Activated T-cell treated with anti-CD3 and anti-CD28 coated beads, Interleukin-2, amount 50 U/mL, for 72 hours (primary cell): Measurements from ENCODE around the gene KIAA1217. TPM values are rescaled to one million over a fixed set of nuclear protein-coding genes. Genes with fewer than 3 reads are reported as not detected.
"Not testable (repeated sequence)": the region's sequence is repeated elsewhere in the genome, so short reads cannot be mapped to it uniquely, and the experiment has no call there.

Experiments used
- ATAC-seq, 2 donors: fragments of 150-1000 bp; cut with Tn5 transposase; replicated peaks in 1 of 2; 2 replicates each; pipeline ENCODE4 v1.10.0; 2021; ENCODE audit warnings: moderate library complexity in 2 of 2, mild to moderate bottlenecking in 1 of 2
- DNase-seq, 2 donors: peaks; one replicate each; pipeline ENCODE4 v3.0.0; 2021 to 2022; ENCODE audit warnings: mixed read lengths in 1 of 2
- H3K27ac Mint-ChIP-seq: one replicate; pipeline ENCODE4 v1.8.0; 2022; ENCODE audit warnings: mild to moderate bottlenecking, moderate library complexity, mixed read lengths
- H3K27me3 Mint-ChIP-seq: one replicate; pipeline ENCODE4 v1.8.0; 2022; ENCODE audit warnings: low read depth, mixed read lengths
- H3K36me3 Mint-ChIP-seq, 2 donors: one replicate each; pipeline ENCODE4 v1.8.0; 2022; ENCODE audit warnings: mixed read lengths in 2 of 2, mild to moderate bottlenecking in 1 of 2; ENCODE audit not compliant: insufficient read depth in 2 of 2
- H3K4me1 Mint-ChIP-seq: one replicate; pipeline ENCODE4 v1.8.0; 2022; ENCODE audit warnings: low read depth, mixed read lengths
- H3K4me3 Mint-ChIP-seq, 2 donors: one replicate each; pipeline ENCODE4 v1.8.0; 2022; ENCODE audit warnings: mild to moderate bottlenecking in 2 of 2, mixed read lengths in 2 of 2, moderate library complexity in 2 of 2
- H3K9me3 Mint-ChIP-seq, 2 donors: one replicate each; pipeline ENCODE4 v1.8.0; 2022; ENCODE audit warnings: mixed read lengths in 2 of 2
- total RNA-seq, 2 donors: library from RNA; stranded (reverse); gene quantifications; one replicate each; pipeline ENCODE4 v1.2.3, GENCODE V29; 2022

The KIAA1217 gene
- total RNA-seq, 2 donors from 2014 or later, result 0.60 to 0.84 TPM

DNA sequence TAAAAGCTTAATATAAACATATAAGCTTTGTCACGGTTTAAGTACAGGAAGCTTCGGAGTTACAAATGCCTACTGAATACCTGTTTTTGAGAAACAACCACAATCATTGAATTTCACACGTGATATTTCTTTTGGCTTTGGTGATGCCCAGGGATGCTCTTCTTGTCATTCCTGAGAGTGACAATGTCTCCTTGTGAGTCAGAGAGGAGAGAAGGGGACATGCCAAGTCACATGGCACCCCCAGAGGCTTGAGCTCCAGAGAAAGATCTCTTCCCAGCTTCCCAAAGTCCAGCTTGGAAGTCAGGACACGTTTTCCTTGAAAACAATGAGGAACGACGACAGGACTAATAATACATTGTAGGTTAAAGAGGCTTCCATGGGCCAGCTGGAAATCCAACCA is 272.3 kb downstream of the KIAA1217 start:
- Mint-ChIP-seq H3K36me3 (no peaks in the 10 kb centered on the region), H3K9me3 (peaks cover 0 to 6% of the 10 kb centered on the region in 2 donors), H3K4me3 (no peak overlapping the region), H3K27me3 (peaks cover 34% of the 10 kb centered on the region), H3K4me1 (peaks cover 5% of the 10 kb centered on the region), H3K27ac (no peak overlapping the region)
- DNase-seq (no peak), ATAC-seq (no peak)

DNA sequence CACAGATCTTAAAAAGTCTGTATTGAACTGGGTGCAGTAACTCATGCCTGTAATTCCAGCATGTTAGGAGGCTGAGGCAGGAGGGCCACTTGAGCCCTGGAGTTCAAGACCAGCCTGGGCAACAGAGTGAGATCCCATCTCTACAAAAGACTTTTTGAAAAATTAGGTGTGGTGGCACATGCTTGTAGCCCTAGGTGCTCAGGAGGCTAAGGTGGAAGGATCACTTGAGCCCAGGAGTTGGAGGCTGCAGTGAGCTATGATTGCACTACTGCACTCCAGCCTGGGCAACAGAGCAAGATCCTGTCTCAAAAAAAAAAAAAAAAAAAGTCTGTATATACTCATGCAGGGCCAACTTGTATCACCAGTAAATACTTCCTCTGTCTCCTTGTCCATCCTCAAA is 273.8 kb downstream of the KIAA1217 start:
- not testable (repeated sequence) for ATAC-seq, DNase-seq, H3K36me3 Mint-ChIP-seq

DNA sequence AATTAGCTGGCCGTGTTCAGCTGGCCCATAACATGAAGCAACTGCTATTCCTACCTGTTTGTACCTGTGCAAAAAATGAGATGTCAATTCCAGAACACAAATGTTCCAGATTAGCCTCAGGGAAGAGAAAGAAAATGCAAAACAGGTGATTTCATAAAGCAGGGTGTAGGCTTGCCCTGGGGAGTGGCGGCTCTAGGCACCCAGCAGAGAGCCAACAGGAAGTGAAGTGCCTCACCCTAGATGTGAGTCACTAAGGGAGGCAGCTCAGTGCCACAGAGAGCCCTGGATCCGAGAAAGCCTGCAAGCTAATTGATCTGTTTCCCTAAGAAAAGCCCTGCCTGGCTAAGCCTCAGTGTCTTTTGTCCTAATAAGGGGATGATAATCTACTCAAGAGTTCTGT is 274.8 kb downstream of the KIAA1217 start:
- ATAC-seq, result peak in 1 of 2 donors; percentile 83
- peaks cover 0 to 3% of the 10 kb centered on the region in 2 donors for H3K9me3 Mint-ChIP-seq
- H3K4me1 Mint-ChIP-seq, result peaks cover 5% of the 10 kb centered on the region
- no peaks in the 10 kb centered on the region for H3K36me3 Mint-ChIP-seq
- H3K27me3 Mint-ChIP-seq, result peaks cover 49% of the 10 kb centered on the region
- peak in 1 of 2 donors; percentile 8 for DNase-seq
- no peak overlapping the region for H3K27ac Mint-ChIP-seq
- no peak overlapping the region for H3K4me3 Mint-ChIP-seq

More for the DNA sequence above, 273.8 kb downstream of the KIAA1217 start:
- not testable (repeated sequence) for H3K27ac Mint-ChIP-seq, H3K4me1 Mint-ChIP-seq, H3K9me3 Mint-ChIP-seq, H3K4me3 Mint-ChIP-seq
- H3K27me3 Mint-ChIP-seq, result peaks cover 41% of the 10 kb centered on the region

DNA sequence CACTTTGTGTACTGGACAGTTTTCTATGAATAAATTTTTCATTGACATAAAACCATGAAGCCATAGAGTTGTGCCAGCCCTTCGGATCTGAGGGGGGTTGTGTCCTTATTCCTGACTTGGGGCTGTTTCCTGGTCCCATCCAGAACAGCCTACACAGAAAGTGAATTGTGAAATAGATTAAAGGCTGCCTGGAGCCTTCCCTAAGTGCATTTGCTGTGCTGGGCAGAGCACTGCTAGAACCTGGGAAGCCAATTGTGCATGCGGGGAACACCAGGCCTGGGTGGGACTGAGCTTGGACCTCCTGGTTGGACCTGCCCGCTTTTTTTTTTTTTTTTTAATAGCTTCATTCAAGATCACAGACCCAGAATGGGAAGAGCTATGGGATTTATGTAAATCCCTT is 275.8 kb downstream of the KIAA1217 start:
- DNase-seq (no peak), ATAC-seq (no peak)
- Mint-ChIP-seq H3K9me3 (no peaks in the 10 kb centered on the region), H3K27ac (no peak overlapping the region), H3K4me1 (peaks cover 5% of the 10 kb centered on the region), H3K36me3 (no peaks in the 10 kb centered on the region), H3K27me3 (peaks cover 41% of the 10 kb centered on the region), H3K4me3 (no peak overlapping the region)

DNA sequence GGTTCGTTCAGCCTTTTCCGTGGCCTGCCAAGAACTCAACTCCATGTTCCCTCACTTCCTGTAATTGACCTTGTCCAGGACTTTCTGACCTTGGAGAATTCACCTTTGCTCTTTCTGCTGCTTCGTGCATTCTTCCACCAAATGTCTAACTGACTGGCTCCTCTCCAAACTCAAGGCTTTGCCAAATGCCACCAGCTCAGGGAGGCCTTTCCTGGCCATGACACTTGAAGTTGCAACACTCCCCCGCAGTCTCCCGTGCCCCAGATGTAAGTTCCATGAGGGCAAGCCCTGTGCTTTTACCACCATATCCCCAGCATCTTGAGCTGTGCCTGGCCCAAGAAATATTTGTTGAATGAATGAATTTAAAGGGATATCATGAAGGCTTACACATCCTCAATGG is 276.4 kb downstream of the KIAA1217 start:
- Mint-ChIP-seq H3K36me3 (no peaks in the 10 kb centered on the region), H3K4me1 (peaks cover 5% of the 10 kb centered on the region), H3K27me3 (peaks cover 40% of the 10 kb centered on the region), H3K27ac (no peak overlapping the region), H3K9me3 (no peaks in the 10 kb centered on the region), H3K4me3 (no peak overlapping the region)
- ATAC-seq (no peak), DNase-seq (no peak)

DNA sequence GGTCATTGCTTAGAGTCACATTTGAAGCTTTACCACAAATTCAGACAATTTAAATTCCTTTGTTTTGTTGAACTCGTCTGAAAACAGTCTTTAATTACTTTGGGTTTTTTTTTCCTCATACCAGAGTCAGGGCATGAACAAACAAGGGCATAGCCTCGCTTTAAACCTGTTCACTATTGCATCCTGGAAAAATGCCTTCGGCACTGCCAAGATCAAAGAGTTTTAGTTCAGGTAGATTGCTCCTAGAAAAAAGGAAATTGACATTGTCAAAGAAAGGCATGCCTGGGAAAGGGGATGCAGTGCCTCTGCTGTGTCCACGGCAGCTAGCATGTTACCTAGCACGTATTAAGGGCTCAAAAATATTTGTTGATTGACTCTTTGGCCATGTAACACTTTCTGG is 279.7 kb downstream of the KIAA1217 start:
- ATAC-seq (no peak), DNase-seq (no peak)
- Mint-ChIP-seq H3K4me1 (peaks cover 2% of the 10 kb centered on the region), H3K36me3 (no peaks in the 10 kb centered on the region), H3K4me3 (no peak overlapping the region), H3K27ac (no peak overlapping the region), H3K9me3 (no peaks in the 10 kb centered on the region), H3K27me3 (peaks cover 34% of the 10 kb centered on the region)

DNA sequence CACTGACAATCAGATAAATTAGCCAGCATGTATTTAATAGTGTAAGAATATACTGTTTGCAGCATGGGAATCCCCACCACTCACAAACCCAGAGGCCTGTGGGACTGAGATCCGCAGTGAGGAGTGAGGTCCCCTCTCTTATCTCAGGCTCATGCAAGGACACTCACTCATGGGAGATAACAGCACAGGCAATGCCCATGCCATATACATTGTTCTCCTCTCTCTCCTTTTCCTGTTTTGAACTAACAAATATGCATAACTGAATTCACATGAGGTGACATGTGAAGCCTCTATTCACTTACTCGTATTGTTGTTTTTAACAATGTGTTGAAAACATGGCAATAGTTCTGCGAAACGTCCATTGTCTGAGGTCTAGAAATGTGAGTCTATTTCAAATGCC is 284.2 kb downstream of the KIAA1217 start:
- Mint-ChIP-seq H3K9me3 (no peaks in the 10 kb centered on the region), H3K4me1 (peaks cover 4% of the 10 kb centered on the region), H3K36me3 (no peaks in the 10 kb centered on the region), H3K27me3 (peaks cover 17% of the 10 kb centered on the region), H3K27ac (no peak overlapping the region), H3K4me3 (no peak overlapping the region)
- ATAC-seq, result no peak
- DNase-seq, result no peak

DNA sequence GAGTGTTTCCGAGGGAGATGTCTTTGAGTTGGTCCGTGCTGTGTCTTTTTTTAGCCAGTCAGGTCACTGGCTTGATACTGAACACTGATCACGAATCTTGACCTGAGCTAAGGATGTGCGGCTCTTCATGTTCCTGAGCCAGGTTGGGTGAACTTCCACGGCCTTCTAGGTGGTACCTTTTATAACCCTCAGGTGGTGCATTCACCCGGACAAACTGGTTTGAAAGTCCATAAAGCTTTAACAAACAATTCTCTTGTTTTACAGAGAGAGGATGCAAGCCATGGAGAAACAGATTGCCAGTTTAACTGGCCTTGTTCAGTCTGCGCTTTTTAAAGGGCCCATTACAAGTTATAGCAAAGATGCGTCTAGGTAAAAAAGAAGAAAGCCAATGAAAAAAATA is 285.3 kb downstream of the KIAA1217 start:
- H3K4me3 Mint-ChIP-seq, result no peak overlapping the region
- no peaks in the 10 kb centered on the region for H3K9me3 Mint-ChIP-seq
- DNase-seq (no peak), ATAC-seq (no peak)
- H3K27ac Mint-ChIP-seq, result no peak overlapping the region
- H3K36me3 Mint-ChIP-seq, result no peaks in the 10 kb centered on the region
- H3K4me1 Mint-ChIP-seq, result peaks cover 5% of the 10 kb centered on the region
- H3K27me3 Mint-ChIP-seq, result peaks cover 18% of the 10 kb centered on the region

DNA sequence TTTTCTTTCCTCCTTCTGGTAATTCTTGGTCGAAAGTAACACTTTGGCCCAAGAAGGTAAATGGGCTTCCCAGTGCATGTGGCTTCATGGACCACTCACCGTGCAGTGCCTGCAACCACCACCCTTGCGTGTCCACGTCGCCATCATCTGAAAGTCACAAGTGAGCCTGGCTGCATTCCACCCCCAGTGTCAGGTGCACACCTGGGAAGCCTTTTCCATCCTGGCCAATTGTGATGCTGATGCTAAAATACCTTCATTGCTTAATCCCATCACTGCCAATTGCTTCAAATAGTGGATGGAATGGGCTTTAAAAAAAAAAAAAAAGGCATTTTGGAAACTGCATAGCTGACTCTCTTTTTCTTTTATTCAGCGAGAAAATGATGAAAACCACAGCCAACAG is 285.8 kb downstream of the KIAA1217 start:
- no peaks in the 10 kb centered on the region for H3K9me3 Mint-ChIP-seq
- no peaks in the 10 kb centered on the region for H3K36me3 Mint-ChIP-seq
- no peak for DNase-seq
- no peak overlapping the region for H3K27ac Mint-ChIP-seq
- H3K4me1 Mint-ChIP-seq, result peaks cover 5% of the 10 kb centered on the region
- peaks cover 18% of the 10 kb centered on the region for H3K27me3 Mint-ChIP-seq
- ATAC-seq, result no peak
- H3K4me3 Mint-ChIP-seq, result no peak overlapping the region

DNA sequence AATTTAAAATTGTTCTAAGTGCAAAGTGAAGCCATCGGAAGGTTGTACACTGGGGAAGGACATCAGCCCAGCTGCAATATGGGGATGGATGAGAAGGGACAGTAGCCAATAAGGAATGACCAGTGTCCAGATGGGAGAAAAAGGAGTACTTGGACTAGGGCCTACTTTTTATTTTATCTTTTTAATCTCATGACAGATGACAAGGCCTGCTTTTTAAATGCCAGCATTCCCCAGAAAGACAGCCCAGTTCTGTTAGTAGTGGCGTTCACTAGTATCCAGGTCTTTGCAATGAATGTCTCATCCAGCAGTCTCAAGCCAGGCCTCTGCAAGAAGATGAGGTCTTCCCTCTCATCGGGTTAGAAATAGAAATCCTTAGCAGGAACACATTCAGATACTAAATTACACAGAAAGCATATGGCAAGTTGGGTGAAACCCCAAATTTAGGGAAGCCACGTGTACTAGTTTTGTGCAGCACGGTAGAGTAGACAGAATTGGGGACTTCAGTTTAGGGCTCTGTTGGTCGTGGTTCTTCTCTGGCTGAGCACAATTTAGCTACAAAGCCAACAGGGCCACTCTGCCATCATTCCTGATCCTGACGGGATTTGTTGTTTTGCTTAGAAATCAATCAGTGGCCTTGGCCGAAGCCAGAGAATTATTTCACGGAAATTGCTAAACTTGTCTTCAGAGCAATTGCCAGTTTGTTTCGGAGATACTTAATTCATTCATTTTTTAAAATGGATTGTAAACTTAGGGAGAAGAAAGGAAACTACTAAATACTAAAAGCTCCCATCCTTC is 286.9 kb downstream of the KIAA1217 start:
- Mint-ChIP-seq H3K4me3 (no peak overlapping the region), H3K27ac (no peak overlapping the region), H3K4me1 (peaks cover 5% of the 10 kb centered on the region), H3K9me3 (no peaks in the 10 kb centered on the region), H3K36me3 (no peaks in the 10 kb centered on the region), H3K27me3 (peaks cover 18% of the 10 kb centered on the region)
- ATAC-seq (no peak), DNase-seq (no peak)

DNA sequence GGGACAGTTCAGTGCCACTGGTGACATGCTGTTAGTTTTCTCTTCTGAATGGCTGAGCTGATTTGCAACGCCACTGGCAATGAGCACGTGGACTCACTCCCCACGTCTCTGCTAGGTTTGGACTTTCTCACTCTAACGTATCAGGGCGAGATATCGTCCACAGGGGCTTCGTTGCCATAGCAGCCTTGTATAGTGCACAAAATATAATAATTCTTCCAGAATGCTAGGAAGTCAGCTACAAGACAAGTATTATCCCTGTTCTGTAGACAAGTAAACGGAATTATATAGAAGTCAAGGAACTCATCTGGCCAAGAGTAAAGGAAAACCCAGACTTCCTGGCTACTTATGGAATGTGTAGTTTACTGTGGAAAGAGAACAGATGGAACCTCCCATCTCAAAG is 288.0 kb downstream of the KIAA1217 start:
- ATAC-seq, result no peak

DNA sequence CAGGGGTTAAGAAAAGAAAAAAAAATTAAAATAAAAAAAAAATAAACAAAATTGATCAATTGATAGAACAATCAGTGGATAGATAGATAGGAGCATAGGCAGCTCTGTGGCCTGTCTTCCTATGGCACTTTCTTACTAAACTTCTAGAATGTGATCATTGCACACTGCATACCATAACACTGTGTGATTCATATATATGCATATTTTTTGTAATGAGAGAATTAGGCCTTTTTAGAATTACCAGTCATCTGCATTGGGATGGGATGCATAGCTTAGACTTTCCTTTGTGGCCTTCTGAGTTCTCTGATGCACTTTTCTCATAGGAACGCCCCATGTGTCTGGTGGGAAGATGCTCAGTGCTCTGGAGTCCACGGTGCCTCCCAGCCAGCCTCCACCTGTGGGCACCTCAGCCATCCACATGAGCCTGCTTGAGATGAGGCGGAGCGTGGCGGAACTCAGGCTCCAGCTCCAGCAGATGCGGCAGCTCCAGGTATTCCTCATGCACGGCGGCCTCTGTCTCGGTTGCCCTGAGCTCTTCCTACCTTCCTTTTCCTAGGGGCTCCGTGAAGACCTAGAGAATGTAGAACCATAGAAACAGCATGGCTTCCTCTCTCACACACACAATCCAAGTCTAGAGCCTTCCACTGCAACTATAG is 292.2 kb downstream of the KIAA1217 start:
- Mint-ChIP-seq H3K4me1 (peaks cover 5% of the 10 kb centered on the region), H3K27me3 (peaks cover 18% of the 10 kb centered on the region), H3K36me3 (no peaks in the 10 kb centered on the region), H3K27ac (no peak overlapping the region), H3K9me3 (no peaks in the 10 kb centered on the region), H3K4me3 (no peak overlapping the region)
- ATAC-seq (no peak), DNase-seq (no peak)

More for the DNA sequence above, 288.0 kb downstream of the KIAA1217 start:
- peaks cover 5% of the 10 kb centered on the region for H3K4me1 Mint-ChIP-seq
- no peak for DNase-seq
- no peak overlapping the region for H3K4me3 Mint-ChIP-seq
- H3K27ac Mint-ChIP-seq, result no peak overlapping the region
- H3K9me3 Mint-ChIP-seq, result no peaks in the 10 kb centered on the region
- peaks cover 19% of the 10 kb centered on the region for H3K27me3 Mint-ChIP-seq
- H3K36me3 Mint-ChIP-seq, result no peaks in the 10 kb centered on the region

DNA sequence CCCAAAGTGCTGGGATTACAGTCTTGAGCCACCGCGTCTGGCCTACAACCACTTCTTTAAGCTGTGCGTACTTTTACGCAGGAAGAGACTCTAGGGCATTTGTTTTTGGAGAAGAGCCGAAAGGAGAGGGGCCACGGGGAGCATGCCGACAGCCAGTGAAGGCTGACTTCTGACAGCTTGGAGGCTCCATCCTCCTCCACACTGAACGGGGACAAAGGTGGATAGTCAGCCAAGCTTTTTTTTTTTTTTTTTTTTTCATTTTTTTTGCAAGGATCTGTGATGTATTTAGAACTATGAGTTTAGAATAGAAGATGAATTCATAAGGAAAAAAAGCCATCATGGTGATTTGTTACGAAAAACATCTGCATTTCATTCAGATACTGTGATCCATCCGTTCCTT is 293.1 kb downstream of the KIAA1217 start:
- Mint-ChIP-seq H3K4me1 (peaks cover 5% of the 10 kb centered on the region), H3K36me3 (peaks cover 0 to 4% of the 10 kb centered on the region in 2 donors), H3K9me3 (peaks cover 0 to 4% of the 10 kb centered on the region in 2 donors), H3K27ac (no peak overlapping the region), H3K4me3 (no peak overlapping the region), H3K27me3 (peaks cover 26% of the 10 kb centered on the region)
- DNase-seq, result no peak
- ATAC-seq, result no peak
